Thyroid gland (tissue), 4 donors: ENCODE data around the gene SSUH2. TPM values are rescaled to one million over a fixed set of nuclear protein-coding genes. Genes with fewer than 3 reads are reported as not detected.

Experiments
- DNase-seq, 2 donors: peaks; one replicate each; pipeline ENCODE4 v3.0.0-alpha.2; 2019
- H3K27ac ChIP-seq, 3 donors: fragments of 200-600 bp; sonication (generic); 1 replicate in 2 of 3; 2 replicates in 1 of 3; pipeline ENCODE4 v1.5.1; 2016 to 2019; ENCODE audit warnings: mild to moderate bottlenecking in 1 of 3, moderate library complexity in 1 of 3
- H3K27me3 ChIP-seq: fragments of 200-600 bp; sonication (generic); one replicate; pipeline ENCODE4 v1.5.1; 2019
- H3K36me3 ChIP-seq, 2 donors: fragments of 200-600 bp; sonication (generic); one replicate each; pipeline ENCODE4 v1.5.1; 2016 to 2019
- H3K4me1 ChIP-seq, 2 donors: fragments of 200-600 bp; sonication (generic); one replicate each; pipeline ENCODE4 v1.5.1; 2017 to 2019
- H3K4me3 ChIP-seq, 3 donors: fragments of 200-600 bp; sonication (generic); replicated peaks in 1 of 3; 1 replicate in 2 of 3; 2 replicates in 1 of 3; pipeline ENCODE4 v1.5.1; 2016; ENCODE audit warnings: mild to moderate bottlenecking in 1 of 3
- H3K9me3 ChIP-seq: fragments of 200-600 bp; sonication (generic); one replicate; pipeline ENCODE4 v1.5.1; 2017
- CTCF ChIP-seq, 6 experiments: fragments of 200-600 bp in 3 of 6; fragments of 450-650 bp in 3 of 6; sonication (generic) in 3 of 6; IDR thresholded peaks; one replicate each; pipeline ENCODE4 v1.5.1; 2016 to 2019; ENCODE audit warnings: antibody characterized with exemption in 6 of 6, mild to moderate bottlenecking in 2 of 6, inconsistent platforms in 1 of 6, moderate library complexity in 1 of 6
- POLR2A ChIP-seq, 2 donors: fragments of 450-650 bp; IDR thresholded peaks; one replicate each; pipeline ENCODE4 v1.6.1; 2017; ENCODE audit warnings: antibody characterized with exemption in 2 of 2, mild to moderate bottlenecking in 2 of 2, moderate library complexity in 1 of 2
- WGBS, 2 donors: methylation state at CpG; one replicate each; pipeline ENCODE4 v1.1.5; 2017; 5-methylcytosine and 5-hydroxymethylcytosine counted together
- intact Hi-C: fragments of 100-400 bp; cut with DNase I; formaldehyde crosslinking; loops from one replicate; pipeline ENCODE4 v1.15.1; 2023
- total RNA-seq, 4 donors: library from RNA; depleted of rRNA; stranded (reverse); fragments of >200 nt; gene quantifications; one replicate each; pipeline ENCODE4 v1.2.3, GENCODE V29; 2016

SSUH2 gene
- total RNA-seq, 4 donors from 2014 or later, result 0.11 to 1.0 (median 0.42) TPM; not detected in 1

GRCh38 chr3:8629151-8630021 lies 15.2 kb downstream of the SSUH2 start:
- intact Hi-C loops, result no loop called here
- no peak for TF ChIP-seq POLR2A (IDR thresholded peaks at IDR 0.05)
- TF ChIP-seq CTCF (IDR thresholded peaks at IDR 0.05), result no peak
- Histone ChIP-seq H3K27me3 (no peaks in the 10 kb centered on the region), H3K9me3 (no peaks in the 10 kb centered on the region), H3K36me3 (no peaks in the 10 kb centered on the region), H3K4me1 (no peaks in the 10 kb centered on the region), H3K27ac (no peak overlapping the region), H3K4me3 (no peak overlapping the region)
- 81 to 86% methylated on average over 16 of the region's 16 CpGs for WGBS, 2 donors
- no peak for DNase-seq

- TF ChIP-seq POLR2A (IDR thresholded peaks at IDR 0.05), result no peak
- no peak for TF ChIP-seq CTCF (IDR thresholded peaks at IDR 0.05)
- no peak overlapping the region for H3K27ac ChIP-seq
- no peak for DNase-seq
- H3K9me3 ChIP-seq, result no peaks in the 10 kb centered on the region
- 96 to 99% methylated on average over 5 of the region's 5 CpGs for WGBS, 2 donors
- intact Hi-C loops, result no loop called here
- H3K27me3 ChIP-seq, result no peaks in the 10 kb centered on the region
- H3K36me3 ChIP-seq, result no peaks in the 10 kb centered on the region
- peaks cover 0 to 3% of the 10 kb centered on the region in 2 donors for H3K4me1 ChIP-seq
- no peak overlapping the region for H3K4me3 ChIP-seq
Observed at GRCh38 chr3:8627949-8628348, 16.6 kb downstream of the SSUH2 start.

GRCh38 chr3:8627201-8627940 lies 17.2 kb downstream of the SSUH2 start:
- no peak for DNase-seq

DNA sequence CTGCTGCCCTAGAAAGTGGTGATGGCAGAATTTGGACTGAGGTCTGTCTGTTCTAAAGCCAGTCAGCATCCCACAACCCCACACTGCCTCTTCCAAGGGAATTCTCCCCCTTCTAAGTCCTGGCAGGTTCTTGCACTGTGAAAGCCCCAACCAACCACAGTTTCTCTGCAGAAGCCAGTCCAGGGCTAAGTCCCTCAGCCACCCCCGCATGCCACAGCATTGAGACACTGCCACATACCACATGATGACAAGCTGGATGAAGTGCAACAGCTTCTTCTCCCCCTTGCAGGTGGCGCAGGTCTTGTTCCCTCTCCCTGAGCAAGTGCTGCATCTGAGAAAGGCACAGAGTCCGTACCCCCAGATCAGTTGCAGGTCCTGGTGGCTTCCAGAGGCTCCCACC lies 18.6 kb downstream of the SSUH2 start:
- peaks cover 0 to 3% of the 10 kb centered on the region in 2 donors for H3K4me1 ChIP-seq
- no peak overlapping the region for H3K27ac ChIP-seq
- DNase-seq, result no peak
- 95 to 100% methylated on average over 3 of the region's 3 CpGs for WGBS, 2 donors
- H3K36me3 ChIP-seq, result no peaks in the 10 kb centered on the region
- no peaks in the 10 kb centered on the region for H3K9me3 ChIP-seq
- no peak overlapping the region for H3K4me3 ChIP-seq
- intact Hi-C loops, result no loop called here
- H3K27me3 ChIP-seq, result no peaks in the 10 kb centered on the region
- no peak for TF ChIP-seq POLR2A (IDR thresholded peaks at IDR 0.05)
- no peak for TF ChIP-seq CTCF (IDR thresholded peaks at IDR 0.05)

More at GRCh38 chr3:8627201-8627940, 17.2 kb downstream of the SSUH2 start:
- Histone ChIP-seq H3K4me3 (no peak overlapping the region), H3K9me3 (no peaks in the 10 kb centered on the region), H3K27me3 (no peaks in the 10 kb centered on the region), H3K4me1 (peaks cover 0 to 3% of the 10 kb centered on the region in 2 donors), H3K36me3 (no peaks in the 10 kb centered on the region), H3K27ac (no peak overlapping the region)
- intact Hi-C loops, result no loop called here
- 76 to 93% methylated on average over 5 to 19 of the region's 19 CpGs for WGBS, 2 donors
- no peak for TF ChIP-seq CTCF (IDR thresholded peaks at IDR 0.05)
- TF ChIP-seq POLR2A (IDR thresholded peaks at IDR 0.05), result no peak

GRCh38 chr3:8624612-8625011 lies 20.0 kb downstream of the SSUH2 start:
- Histone ChIP-seq H3K4me3 (no peak overlapping the region), H3K36me3 (no peaks in the 10 kb centered on the region), H3K27ac (no peak overlapping the region), H3K4me1 (peaks cover 0 to 3% of the 10 kb centered on the region in 2 donors), H3K9me3 (no peaks in the 10 kb centered on the region), H3K27me3 (no peaks in the 10 kb centered on the region)
- DNase-seq, result no peak
- intact Hi-C loops, result no loop called here
- TF ChIP-seq POLR2A (IDR thresholded peaks at IDR 0.05), result no peak
- no peak for TF ChIP-seq CTCF (IDR thresholded peaks at IDR 0.05)
- 92 to 98% methylated on average over 7 of the region's 7 CpGs for WGBS, 2 donors
